Measurements from ENCODE around the gene FOXP2.
"Not testable (repeated sequence)": the region's sequence is repeated elsewhere in the genome, so short reads cannot be mapped to it uniquely, and the experiment has no call there.

Gene FOXP2

DNA sequence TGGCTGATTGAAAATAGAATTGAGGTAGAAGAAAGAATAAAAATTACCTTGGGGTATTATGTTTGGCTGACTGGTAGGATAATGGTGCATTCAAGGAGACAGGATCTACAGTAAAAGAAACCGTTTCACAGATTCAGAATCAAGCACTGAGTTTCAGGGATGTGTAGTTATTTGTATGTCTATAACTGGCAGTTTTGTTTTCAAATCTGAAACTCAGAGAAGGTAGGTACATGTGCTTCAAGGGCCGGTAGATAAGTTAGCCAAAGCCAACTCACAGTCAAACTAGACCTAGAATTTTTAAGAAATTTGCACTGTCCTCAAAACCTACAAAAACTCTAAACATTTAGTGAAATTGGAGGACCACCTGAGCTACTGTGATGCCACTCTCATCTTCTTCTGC is 191.5 kb downstream of the FOXP2 start:
- no peaks in the 10 kb centered on the region for H3K4me1 ChIP-seq (ENCODE audit: insufficient read depth, low read length, poor library complexity, severe bottlenecking)
- H3F3A ChIP-seq (ENCODE audit: low read depth) = no peaks in the 10 kb centered on the region
- H3K36me3 ChIP-seq (ENCODE audit: insufficient read depth, low read length) = no peaks in the 10 kb centered on the region
- no peak overlapping the region for H2AFZ ChIP-seq (ENCODE audit: low read length)
- H3K9me2 ChIP-seq (replicated peaks; ENCODE audit: low read depth, low read length) = no peaks in the 10 kb centered on the region
- H3K27me3 ChIP-seq (ENCODE audit: insufficient read depth, low read length, poor library complexity, severe bottlenecking) = no peaks in the 10 kb centered on the region
- no peak overlapping the region for H3K4me2 ChIP-seq (ENCODE audit: low read depth, low read length, poor library complexity, severe bottlenecking)
- H3K9ac ChIP-seq (ENCODE audit: low read depth, low read length, poor library complexity, severe bottlenecking) = no peak overlapping the region
- TF ChIP-seq, protein P1, sequence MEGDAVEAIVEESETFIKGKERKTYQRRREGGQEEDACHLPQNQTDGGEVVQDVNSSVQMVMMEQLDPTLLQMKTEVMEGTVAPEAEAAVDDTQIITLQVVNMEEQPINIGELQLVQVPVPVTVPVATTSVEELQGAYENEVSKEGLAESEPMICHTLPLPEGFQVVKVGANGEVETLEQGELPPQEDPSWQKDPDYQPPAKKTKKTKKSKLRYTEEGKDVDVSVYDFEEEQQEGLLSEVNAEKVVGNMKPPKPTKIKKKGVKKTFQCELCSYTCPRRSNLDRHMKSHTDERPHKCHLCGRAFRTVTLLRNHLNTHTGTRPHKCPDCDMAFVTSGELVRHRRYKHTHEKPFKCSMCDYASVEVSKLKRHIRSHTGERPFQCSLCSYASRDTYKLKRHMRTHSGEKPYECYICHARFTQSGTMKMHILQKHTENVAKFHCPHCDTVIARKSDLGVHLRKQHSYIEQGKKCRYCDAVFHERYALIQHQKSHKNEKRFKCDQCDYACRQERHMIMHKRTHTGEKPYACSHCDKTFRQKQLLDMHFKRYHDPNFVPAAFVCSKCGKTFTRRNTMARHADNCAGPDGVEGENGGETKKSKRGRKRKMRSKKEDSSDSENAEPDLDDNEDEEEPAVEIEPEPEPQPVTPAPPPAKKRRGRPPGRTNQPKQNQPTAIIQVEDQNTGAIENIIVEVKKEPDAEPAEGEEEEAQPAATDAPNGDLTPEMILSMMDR (conservative IDR thresholded peaks at IDR 0.05; ENCODE audit: low read length) = no peak
- TF ChIP-seq EZH2phosphoT487 (IDR thresholded peaks at IDR 0.05; ENCODE audit: borderline replicate concordance) = no peak
- no peaks in the 10 kb centered on the region for H3K79me2 ChIP-seq (ENCODE audit: insufficient read depth, low read length)
- H3K4me3 ChIP-seq (ENCODE audit: low read length, poor library complexity, severe bottlenecking) = no peak overlapping the region
- H4K20me1 ChIP-seq (ENCODE audit: insufficient read depth, low read length, poor library complexity, severe bottlenecking) = no peaks in the 10 kb centered on the region
- H3K9me3 ChIP-seq (ENCODE audit: insufficient read depth, low read depth, low read length) = no peaks in the 10 kb centered on the region

DNA sequence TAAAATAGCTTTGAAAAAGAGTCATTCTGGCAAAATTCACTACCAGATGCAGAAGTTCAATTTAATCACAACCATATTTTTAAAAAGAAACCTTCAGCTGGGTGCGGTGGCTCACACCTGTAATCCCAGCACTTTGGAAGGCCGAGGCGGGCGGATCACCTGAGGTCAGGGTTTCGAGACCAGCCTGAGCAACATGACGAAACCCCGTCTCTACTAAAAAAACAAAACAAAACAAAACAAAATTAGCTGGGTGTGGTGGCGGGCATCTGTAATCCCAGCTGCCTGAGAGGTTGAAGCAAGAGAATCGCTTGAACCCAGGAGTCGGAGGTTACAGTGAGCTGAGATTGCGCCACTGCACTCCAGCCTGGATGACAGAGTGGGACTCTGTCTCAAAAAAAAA is 194.2 kb downstream of the FOXP2 start:
- H3K9me3 ChIP-seq (ENCODE audit: insufficient read depth, low read depth, low read length); H3K4me1 ChIP-seq (ENCODE audit: insufficient read depth, low read length, poor library complexity, severe bottlenecking); H2AFZ ChIP-seq (ENCODE audit: low read length); H3K9ac ChIP-seq (ENCODE audit: low read depth, low read length, poor library complexity, severe bottlenecking); H3K79me2 ChIP-seq (ENCODE audit: insufficient read depth, low read length); H3F3A ChIP-seq (ENCODE audit: low read depth); H4K20me1 ChIP-seq (ENCODE audit: insufficient read depth, low read length, poor library complexity, severe bottlenecking); H3K27me3 ChIP-seq (ENCODE audit: insufficient read depth, low read length, poor library complexity, severe bottlenecking); H3K36me3 ChIP-seq (ENCODE audit: insufficient read depth, low read length); H3K4me3 ChIP-seq (ENCODE audit: low read length, poor library complexity, severe bottlenecking); H3K9me2 ChIP-seq (replicated peaks; ENCODE audit: low read depth, low read length); H3K4me2 ChIP-seq (ENCODE audit: low read depth, low read length, poor library complexity, severe bottlenecking): not testable (repeated sequence)

DNA sequence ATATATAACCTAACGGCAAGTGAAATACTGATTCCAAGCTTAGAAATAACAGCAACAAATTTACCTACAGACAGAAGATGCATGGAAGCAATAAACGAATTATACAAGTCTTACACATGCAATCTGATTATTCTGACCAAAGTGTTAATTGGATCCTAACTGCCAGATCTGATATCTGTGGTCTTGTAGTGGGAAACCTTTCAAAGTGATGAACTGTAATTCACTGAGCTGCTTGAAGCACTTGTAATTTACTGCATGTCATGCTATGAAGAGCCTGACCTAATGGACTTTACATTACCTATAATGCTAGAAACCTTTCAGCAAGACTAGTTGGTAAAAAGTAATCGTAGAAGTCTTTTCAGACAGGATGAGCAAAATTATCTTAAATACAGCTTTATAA is 205.6 kb downstream of the FOXP2 start:
- Histone ChIP-seq H3K4me3 (ENCODE audit: low read length, poor library complexity, severe bottlenecking) (no peak overlapping the region), H3K9me2 (replicated peaks; ENCODE audit: low read depth, low read length) (no peaks in the 10 kb centered on the region), H2AFZ (ENCODE audit: low read length) (no peak overlapping the region), H3K9me3 (ENCODE audit: insufficient read depth, low read depth, low read length) (no peaks in the 10 kb centered on the region), H3K36me3 (ENCODE audit: insufficient read depth, low read length) (no peaks in the 10 kb centered on the region), H3F3A (ENCODE audit: low read depth) (no peaks in the 10 kb centered on the region), H3K79me2 (ENCODE audit: insufficient read depth, low read length) (no peaks in the 10 kb centered on the region), H3K4me1 (ENCODE audit: insufficient read depth, low read length, poor library complexity, severe bottlenecking) (no peaks in the 10 kb centered on the region), H3K27me3 (ENCODE audit: insufficient read depth, low read length, poor library complexity, severe bottlenecking) (no peaks in the 10 kb centered on the region), H3K4me2 (ENCODE audit: low read depth, low read length, poor library complexity, severe bottlenecking) (no peak overlapping the region), H4K20me1 (ENCODE audit: insufficient read depth, low read length, poor library complexity, severe bottlenecking) (no peaks in the 10 kb centered on the region), H3K9ac (ENCODE audit: low read depth, low read length, poor library complexity, severe bottlenecking) (no peak overlapping the region)
- no peak for TF ChIP-seq EZH2phosphoT487 (IDR thresholded peaks at IDR 0.05; ENCODE audit: borderline replicate concordance)
- TF ChIP-seq, protein P1 (conservative IDR thresholded peaks at IDR 0.05; ENCODE audit: low read length) = no peak

DNA sequence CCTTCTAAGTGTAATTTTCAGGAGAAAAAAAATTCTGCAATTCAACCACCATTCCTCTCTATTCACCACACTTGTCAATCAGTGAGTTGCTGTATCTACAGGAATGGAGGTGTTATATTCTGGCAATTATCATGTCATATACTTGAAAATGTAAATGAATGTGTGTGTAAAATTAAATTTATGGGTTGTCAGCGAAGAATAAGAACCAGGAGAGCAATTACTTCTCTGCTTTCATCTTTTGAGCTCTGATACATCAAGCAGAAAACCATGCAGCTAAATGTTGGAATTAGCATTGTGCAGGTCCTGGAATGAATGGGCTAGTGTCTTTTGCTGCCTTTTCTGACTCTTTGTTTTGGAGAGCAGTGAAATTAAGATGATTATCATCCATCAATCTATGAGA is 207.6 kb downstream of the FOXP2 start:
- H3K27me3 ChIP-seq (ENCODE audit: insufficient read depth, low read length, poor library complexity, severe bottlenecking) = no peaks in the 10 kb centered on the region
- TF ChIP-seq EZH2phosphoT487 (IDR thresholded peaks at IDR 0.05; ENCODE audit: borderline replicate concordance) = no peak
- TF ChIP-seq, protein P1 (conservative IDR thresholded peaks at IDR 0.05; ENCODE audit: low read length) = no peak

More for the DNA sequence above, 207.6 kb downstream of the FOXP2 start:
- H4K20me1 ChIP-seq (ENCODE audit: insufficient read depth, low read length, poor library complexity, severe bottlenecking) = no peaks in the 10 kb centered on the region
- H3K79me2 ChIP-seq (ENCODE audit: insufficient read depth, low read length) = no peaks in the 10 kb centered on the region
- H3K9me2 ChIP-seq (replicated peaks; ENCODE audit: low read depth, low read length) = no peaks in the 10 kb centered on the region
- no peaks in the 10 kb centered on the region for H3K36me3 ChIP-seq (ENCODE audit: insufficient read depth, low read length)
- no peak overlapping the region for H2AFZ ChIP-seq (ENCODE audit: low read length)
- no peaks in the 10 kb centered on the region for H3K9me3 ChIP-seq (ENCODE audit: insufficient read depth, low read depth, low read length)
- H3K4me3 ChIP-seq (ENCODE audit: low read length, poor library complexity, severe bottlenecking) = no peak overlapping the region
- H3K9ac ChIP-seq (ENCODE audit: low read depth, low read length, poor library complexity, severe bottlenecking) = no peak overlapping the region
- no peaks in the 10 kb centered on the region for H3F3A ChIP-seq (ENCODE audit: low read depth)
- H3K4me1 ChIP-seq (ENCODE audit: insufficient read depth, low read length, poor library complexity, severe bottlenecking) = no peaks in the 10 kb centered on the region
- H3K4me2 ChIP-seq (ENCODE audit: low read depth, low read length, poor library complexity, severe bottlenecking) = no peak overlapping the region

Measured in Loucy (cell line).